B cell (primary cell): Measurements from ENCODE around the gene CCBE1. TPM values are rescaled to one million over a fixed set of nuclear protein-coding genes. Genes with fewer than 3 reads are reported as not detected.

ENCODE experiments used
- ATAC-seq: fragments of 200-7000 bp; cut with Tn5 transposase; one replicate; pipeline ENCODE4 v1.10.0; 2021; ENCODE audit warnings: low read depth, mild to moderate bottlenecking, moderate number of reproducible peaks, moderate library complexity
- CTCF ChIA-PET: fragments of 350-600 bp; sonication (Branson Sonifier 250); formaldehyde crosslinking; loops from one replicate; lab custom pipeline; 2021; ENCODE audit warnings: antibody characterized with exemption, inconsistent platforms; lab: Charles Lee
- POLR2A ChIA-PET: fragments of 350-600 bp; sonication (Branson Sonifier 250); formaldehyde crosslinking; loops from one replicate; lab custom pipeline; 2021; ENCODE audit warnings: antibody characterized with exemption; lab: Charles Lee
- DNase-seq: peaks from one replicate; pipeline ENCODE4 v3.0.0; 2013
- H2AFZ ChIP-seq: 2 replicates; pipeline ENCODE4 v1.6.1; 2012; ENCODE audit warnings: mild to moderate bottlenecking, low read depth, low read length; ENCODE audit not compliant: insufficient read depth, poor library complexity, severe bottlenecking
- H3K27ac ChIP-seq, 2 donors: 1 replicate in 1 of 2; 2 replicates in 1 of 2; pipeline ENCODE4 v1.5.1; 2012 to 2013; ENCODE audit warnings: low read length in 2 of 2, mild to moderate bottlenecking in 2 of 2, moderate library complexity in 1 of 2
- H3K27me3 ChIP-seq, 4 experiments: fragments of 200-600 bp in 1 of 4; sonication (generic) in 1 of 4; replicated peaks in 1 of 4; 1 replicate in 2 of 4; 2 replicates in 2 of 4; pipeline versions ENCODE4 v1.6.1 to v1.7.0; 2013 to 2016; ENCODE audit warnings: low read length in 3 of 4, mild to moderate bottlenecking in 2 of 4, mixed read lengths in 1 of 4, moderate library complexity in 1 of 4; ENCODE audit not compliant: insufficient read depth in 4 of 4, control insufficient read depth in 3 of 4; ENCODE audit errors: control extremely low read depth in 1 of 4
- H3K36me3 ChIP-seq, 2 experiments: replicated peaks in 1 of 2; 1 replicate in 1 of 2; 2 replicates in 1 of 2; pipeline versions ENCODE4 v1.6.1 to v1.7.1; 2013; ENCODE audit warnings: low read length in 1 of 2; ENCODE audit not compliant: insufficient read depth in 2 of 2, control insufficient read depth in 1 of 2; ENCODE audit errors: control extremely low read depth in 1 of 2, extremely low read depth in 1 of 2
- H3K4me1 ChIP-seq, 2 donors: fragments of 200-600 bp in 1 of 2; sonication (generic) in 1 of 2; 1 replicate in 1 of 2; 2 replicates in 1 of 2; pipeline versions ENCODE4 v1.5.1 to v1.6.1; 2013 to 2017; ENCODE audit warnings: low read length in 2 of 2; ENCODE audit not compliant: control insufficient read depth in 2 of 2, insufficient read depth in 2 of 2
- H3K4me2 ChIP-seq: replicated peaks from 2 replicates; pipeline ENCODE3; 2012; ENCODE audit warnings: mild to moderate bottlenecking, low read depth, low read length; ENCODE audit not compliant: poor library complexity, severe bottlenecking
- H3K4me3 ChIP-seq, 5 experiments: fragments of 200-600 bp in 1 of 5; sonication (generic) in 1 of 5; 1 replicate in 3 of 5; 2 replicates in 2 of 5; pipeline versions ENCODE4 v1.5.1 to v1.7.0; 2011 to 2016; ENCODE audit warnings: low read length in 4 of 5, mild to moderate bottlenecking in 4 of 5, low read depth in 2 of 5, control low read depth in 1 of 5, moderate library complexity in 1 of 5; ENCODE audit not compliant: insufficient read depth in 1 of 5; ENCODE audit errors: control extremely low read depth in 1 of 5, extremely low read depth in 1 of 5
- H3K79me2 ChIP-seq: fragments of 200-600 bp; sonication (generic); one replicate; pipeline ENCODE4 v1.6.0; 2016; ENCODE audit warnings: low read length; ENCODE audit not compliant: control insufficient read depth, insufficient read depth
- H3K9ac ChIP-seq: fragments of 200-600 bp; sonication (generic); 2 replicates; pipeline ENCODE4 v1.6.1; 2017; ENCODE audit warnings: mild to moderate bottlenecking, low read length, moderate library complexity
- H3K9me3 ChIP-seq, 3 donors: one replicate each; pipeline versions ENCODE4 v1.6.1 to v1.7.1; 2013; ENCODE audit warnings: low read length in 2 of 3; ENCODE audit not compliant: control insufficient read depth in 2 of 3, insufficient read depth in 1 of 3; ENCODE audit errors: control extremely low read depth in 1 of 3
- H4K20me1 ChIP-seq: 2 replicates; pipeline ENCODE4 v1.6.0; 2012; ENCODE audit warnings: mild to moderate bottlenecking, low read length; ENCODE audit not compliant: insufficient read depth, control insufficient read depth, poor library complexity, severe bottlenecking
- H3K27ac Mint-ChIP-seq: one replicate; pipeline ENCODE4 v1.8.0; 2021; ENCODE audit warnings: mixed read lengths
- H3K27me3 Mint-ChIP-seq: one replicate; pipeline ENCODE4 v1.8.0; 2021; ENCODE audit warnings: mixed read lengths
- H3K4me1 Mint-ChIP-seq: one replicate; pipeline ENCODE4 v1.8.0; 2021; ENCODE audit warnings: mixed read lengths
- H3K4me3 Mint-ChIP-seq: one replicate; pipeline ENCODE4 v1.8.0; 2021; ENCODE audit warnings: mixed read lengths
- H3K9me3 Mint-ChIP-seq: one replicate; pipeline ENCODE4 v1.8.0; 2022; ENCODE audit warnings: mixed read lengths; ENCODE audit not compliant: insufficient read depth
- EZH2 ChIP-seq: IDR thresholded peaks from 2 replicates; pipeline ENCODE4 v1.6.1; 2012; ENCODE audit warnings: borderline replicate concordance, low read depth, mild to moderate bottlenecking, moderate library complexity, low read length; ENCODE audit not compliant: insufficient read depth, poor library complexity, severe bottlenecking
- WGBS: methylation state at CpG from one replicate; pipeline ENCODE4 v1.1.5; 2013; ENCODE audit warnings: missing lambda C conversion rate; ENCODE audit not compliant: insufficient coverage; 5-methylcytosine and 5-hydroxymethylcytosine counted together
- intact Hi-C: fragments of 100-400 bp; cut with micrococcal nuclease; formaldehyde crosslinking; loops from one replicate; pipeline ENCODE4 v1.10.0; 2022
- polyA plus RNA-seq: library from polyadenylated mRNA; depleted of rRNA; stranded (reverse); fragments of >200 nt; gene quantifications from 2 replicates; pipeline ENCODE4 v1.2.3, GENCODE V29; 2012
- total RNA-seq, 2 donors: library from RNA; stranded (reverse); fragments of 120-200 nt in 1 of 2; gene quantifications; 1 replicate in 1 of 2; 2 replicates in 1 of 2; pipeline versions ENCODE4 v1.2.3 to v1.2.4, GENCODE V29; 2013 to 2022
- TF ChIP-seq, protein P1 (sequence below): fragments of 200-600 bp; IDR thresholded peaks from one replicate; pipeline ENCODE4 v1.8.0; 2022; ENCODE audit warnings: antibody characterized with exemption, mild to moderate bottlenecking

CCBE1 gene
- total and polyA plus RNA-seq, 2 donors (not counting 1 experiment from before 2014, with no cell fraction given), result not detected

DNA sequence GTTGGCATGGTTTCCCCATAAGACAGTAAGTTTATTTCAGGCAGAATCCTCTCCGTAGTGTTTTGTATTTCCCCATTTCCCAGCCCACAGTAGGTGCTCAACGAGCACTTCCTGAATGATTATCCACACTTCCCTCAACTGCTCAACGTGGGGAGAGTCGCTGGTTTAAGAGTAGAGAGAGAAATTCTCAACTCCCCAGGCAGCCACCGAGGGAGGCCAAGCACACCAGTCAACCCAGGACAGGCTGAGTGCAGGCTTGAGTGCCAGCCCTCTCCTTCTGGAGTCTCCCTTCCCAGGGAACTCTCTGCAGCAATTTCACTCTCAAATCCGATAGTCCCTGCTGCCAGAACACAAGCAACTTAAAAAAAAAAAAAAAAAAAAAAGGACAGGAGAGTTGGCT is 246.2 kb downstream of the CCBE1 start:
- no peaks in the 10 kb centered on the region for H3K79me2 ChIP-seq
- H3K4me3 ChIP-seq, result no peak overlapping the region
- H4K20me1 ChIP-seq, result no peaks in the 10 kb centered on the region
- no peak overlapping the region for H3K4me2 ChIP-seq
- no peaks in the 10 kb centered on the region for H3K36me3 ChIP-seq
- intact Hi-C loops, result no loop called here
- H3K27ac Mint-ChIP-seq, result no peak overlapping the region
- peaks cover 1% of the 10 kb centered on the region for H3K27me3 Mint-ChIP-seq
- ChIA-PET POLR2A (no interaction called here), CTCF (no interaction called here)
- peaks cover 0 to 4% (median 0%) of the 10 kb centered on the region in 4 experiments for H3K27me3 ChIP-seq
- no peaks in the 10 kb centered on the region for H3K9me3 Mint-ChIP-seq
- no peak overlapping the region for H3K9ac ChIP-seq
- no peaks in the 10 kb centered on the region for H3K4me1 ChIP-seq
- no CpG with 5 or more reads among the region's 6 CpGs for WGBS
- H3K27ac ChIP-seq, result no peak overlapping the region
- no peaks in the 10 kb centered on the region for H3K4me1 Mint-ChIP-seq
- ATAC-seq (no peak), DNase-seq (no peak)
- no peak overlapping the region for H3K4me3 Mint-ChIP-seq
- no peak overlapping the region for H2AFZ ChIP-seq
- H3K9me3 ChIP-seq, result no peaks in the 10 kb centered on the region
- TF ChIP-seq EZH2, result no peak
- TF ChIP-seq, protein P1, sequence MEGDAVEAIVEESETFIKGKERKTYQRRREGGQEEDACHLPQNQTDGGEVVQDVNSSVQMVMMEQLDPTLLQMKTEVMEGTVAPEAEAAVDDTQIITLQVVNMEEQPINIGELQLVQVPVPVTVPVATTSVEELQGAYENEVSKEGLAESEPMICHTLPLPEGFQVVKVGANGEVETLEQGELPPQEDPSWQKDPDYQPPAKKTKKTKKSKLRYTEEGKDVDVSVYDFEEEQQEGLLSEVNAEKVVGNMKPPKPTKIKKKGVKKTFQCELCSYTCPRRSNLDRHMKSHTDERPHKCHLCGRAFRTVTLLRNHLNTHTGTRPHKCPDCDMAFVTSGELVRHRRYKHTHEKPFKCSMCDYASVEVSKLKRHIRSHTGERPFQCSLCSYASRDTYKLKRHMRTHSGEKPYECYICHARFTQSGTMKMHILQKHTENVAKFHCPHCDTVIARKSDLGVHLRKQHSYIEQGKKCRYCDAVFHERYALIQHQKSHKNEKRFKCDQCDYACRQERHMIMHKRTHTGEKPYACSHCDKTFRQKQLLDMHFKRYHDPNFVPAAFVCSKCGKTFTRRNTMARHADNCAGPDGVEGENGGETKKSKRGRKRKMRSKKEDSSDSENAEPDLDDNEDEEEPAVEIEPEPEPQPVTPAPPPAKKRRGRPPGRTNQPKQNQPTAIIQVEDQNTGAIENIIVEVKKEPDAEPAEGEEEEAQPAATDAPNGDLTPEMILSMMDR, result no peak

DNA sequence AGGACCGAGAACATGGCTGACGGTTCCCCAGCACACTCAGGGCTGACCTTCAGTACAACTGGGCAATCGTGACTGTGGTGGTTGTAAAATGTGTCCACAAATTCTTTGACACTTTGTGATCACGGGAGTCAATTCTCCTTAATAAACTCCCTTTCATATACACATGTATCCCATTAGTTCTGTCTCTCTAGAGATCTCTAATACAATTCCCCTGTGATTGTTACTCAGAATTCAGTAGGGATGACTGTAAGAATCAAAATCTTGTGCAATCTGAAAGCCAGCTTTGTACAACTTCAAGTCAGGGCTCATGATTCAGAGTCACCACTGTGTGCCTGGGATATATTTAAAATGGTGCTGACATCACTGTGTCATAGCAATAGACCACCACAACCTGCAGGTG is 248.7 kb downstream of the CCBE1 start:
- H3K27me3 Mint-ChIP-seq, result peaks cover 9% of the 10 kb centered on the region
- ChIA-PET POLR2A (no interaction called here), CTCF (interaction anchor here (2.2 to 2.7 kb wide), 2 partner anchors 8 to 10 kb away, joined by 5 to 12 read pairs; no protein-coding TSS in a partner anchor)
- intact Hi-C loops, result no loop called here
- peaks cover 0 to 4% (median 0%) of the 10 kb centered on the region in 4 experiments for H3K27me3 ChIP-seq
- no peaks in the 10 kb centered on the region for H4K20me1 ChIP-seq
- no peak overlapping the region for H3K4me3 Mint-ChIP-seq
- no peaks in the 10 kb centered on the region for H3K4me1 ChIP-seq
- H3K4me2 ChIP-seq, result no peak overlapping the region
- H3K79me2 ChIP-seq, result no peaks in the 10 kb centered on the region
- H3K27ac Mint-ChIP-seq, result no peak overlapping the region
- no peak overlapping the region for H3K27ac ChIP-seq
- no peaks in the 10 kb centered on the region for H3K9me3 ChIP-seq
- TF ChIP-seq, protein P1, result no peak
- TF ChIP-seq EZH2, result no peak
- no peak overlapping the region for H2AFZ ChIP-seq
- H3K4me3 ChIP-seq, result no peak overlapping the region
- DNase-seq (no peak), ATAC-seq (no peak)
- WGBS, result no CpG with 5 or more reads among the region's 4 CpGs
- no peaks in the 10 kb centered on the region for H3K9me3 Mint-ChIP-seq
- no peak overlapping the region for H3K9ac ChIP-seq
- H3K36me3 ChIP-seq, result no peaks in the 10 kb centered on the region
- no peaks in the 10 kb centered on the region for H3K4me1 Mint-ChIP-seq
